ENCODE measurements around the gene BAIAP2.

DNA sequence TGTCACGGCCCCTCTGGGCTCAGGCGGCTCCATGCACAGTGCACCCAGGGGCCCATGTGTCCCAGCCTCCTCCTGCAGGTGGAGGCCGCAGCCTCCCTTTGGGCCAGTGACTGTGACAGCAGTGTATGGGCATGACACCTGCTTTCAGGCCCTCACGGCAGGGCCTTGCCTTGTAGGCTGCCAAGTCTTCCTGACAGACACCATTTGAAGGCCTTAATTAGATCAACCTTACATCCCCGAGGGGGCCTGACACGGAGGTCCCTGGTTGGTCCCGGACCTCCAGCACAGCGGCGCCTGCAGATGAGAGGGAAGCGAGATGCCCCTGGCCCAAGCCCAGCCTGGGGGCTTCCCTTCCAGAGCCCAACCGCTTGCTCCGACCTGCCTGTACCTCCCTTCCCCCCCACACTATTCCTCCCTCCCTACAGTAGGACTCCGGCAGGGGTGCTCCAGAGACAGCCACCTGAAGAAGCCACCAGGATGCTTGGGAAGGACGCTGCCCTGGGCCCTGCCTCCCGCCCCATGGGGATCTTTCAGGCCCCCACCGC is 31.9 kb downstream of the BAIAP2 start:
- TF ChIP-seq NFIC (IDR thresholded peaks at IDR 0.05) (no peak), CEBPB (IDR thresholded peaks at IDR 0.05) (no peak), EP300 (IDR thresholded peaks at IDR 0.05; ENCODE audit: borderline replicate concordance) (no peak), EGR1 (IDR thresholded peaks at IDR 0.05) (no peak)
- TF ChIP-seq, protein P1, sequence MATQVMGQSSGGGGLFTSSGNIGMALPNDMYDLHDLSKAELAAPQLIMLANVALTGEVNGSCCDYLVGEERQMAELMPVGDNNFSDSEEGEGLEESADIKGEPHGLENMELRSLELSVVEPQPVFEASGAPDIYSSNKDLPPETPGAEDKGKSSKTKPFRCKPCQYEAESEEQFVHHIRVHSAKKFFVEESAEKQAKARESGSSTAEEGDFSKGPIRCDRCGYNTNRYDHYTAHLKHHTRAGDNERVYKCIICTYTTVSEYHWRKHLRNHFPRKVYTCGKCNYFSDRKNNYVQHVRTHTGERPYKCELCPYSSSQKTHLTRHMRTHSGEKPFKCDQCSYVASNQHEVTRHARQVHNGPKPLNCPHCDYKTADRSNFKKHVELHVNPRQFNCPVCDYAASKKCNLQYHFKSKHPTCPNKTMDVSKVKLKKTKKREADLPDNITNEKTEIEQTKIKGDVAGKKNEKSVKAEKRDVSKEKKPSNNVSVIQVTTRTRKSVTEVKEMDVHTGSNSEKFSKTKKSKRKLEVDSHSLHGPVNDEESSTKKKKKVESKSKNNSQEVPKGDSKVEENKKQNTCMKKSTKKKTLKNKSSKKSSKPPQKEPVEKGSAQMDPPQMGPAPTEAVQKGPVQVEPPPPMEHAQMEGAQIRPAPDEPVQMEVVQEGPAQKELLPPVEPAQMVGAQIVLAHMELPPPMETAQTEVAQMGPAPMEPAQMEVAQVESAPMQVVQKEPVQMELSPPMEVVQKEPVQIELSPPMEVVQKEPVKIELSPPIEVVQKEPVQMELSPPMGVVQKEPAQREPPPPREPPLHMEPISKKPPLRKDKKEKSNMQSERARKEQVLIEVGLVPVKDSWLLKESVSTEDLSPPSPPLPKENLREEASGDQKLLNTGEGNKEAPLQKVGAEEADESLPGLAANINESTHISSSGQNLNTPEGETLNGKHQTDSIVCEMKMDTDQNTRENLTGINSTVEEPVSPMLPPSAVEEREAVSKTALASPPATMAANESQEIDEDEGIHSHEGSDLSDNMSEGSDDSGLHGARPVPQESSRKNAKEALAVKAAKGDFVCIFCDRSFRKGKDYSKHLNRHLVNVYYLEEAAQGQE (IDR thresholded peaks at IDR 0.05; ENCODE audit: low read depth): no peak
- TF ChIP-seq, protein P2, sequence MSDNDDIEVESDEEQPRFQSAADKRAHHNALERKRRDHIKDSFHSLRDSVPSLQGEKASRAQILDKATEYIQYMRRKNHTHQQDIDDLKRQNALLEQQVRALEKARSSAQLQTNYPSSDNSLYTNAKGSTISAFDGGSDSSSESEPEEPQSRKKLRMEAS (IDR thresholded peaks at IDR 0.05): no peak
- TF ChIP-seq, protein P3, sequence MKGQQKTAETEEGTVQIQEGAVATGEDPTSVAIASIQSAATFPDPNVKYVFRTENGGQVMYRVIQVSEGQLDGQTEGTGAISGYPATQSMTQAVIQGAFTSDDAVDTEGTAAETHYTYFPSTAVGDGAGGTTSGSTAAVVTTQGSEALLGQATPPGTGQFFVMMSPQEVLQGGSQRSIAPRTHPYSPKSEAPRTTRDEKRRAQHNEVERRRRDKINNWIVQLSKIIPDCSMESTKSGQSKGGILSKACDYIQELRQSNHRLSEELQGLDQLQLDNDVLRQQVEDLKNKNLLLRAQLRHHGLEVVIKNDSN (IDR thresholded peaks at IDR 0.05): no peak

Measured in Ishikawa (cell line).